Upper lobe of right lung (tissue), 1 donor: ENCODE results near the gene IGF2BP1. TPM values are rescaled to one million over a fixed set of nuclear protein-coding genes. Genes with fewer than 3 reads are reported as not detected.
"Not testable (repeated sequence)": the region's sequence is repeated elsewhere in the genome, so short reads cannot be mapped to it uniquely, and the experiment has no call there.

Experiments used
- ATAC-seq: fragments of 200-7000 bp; cut with Tn5 transposase; one replicate; pipeline ENCODE4 v1.9.1; 2020; ENCODE audit warnings: mild to moderate bottlenecking, moderate library complexity
- DNase-seq: peaks from one replicate; pipeline ENCODE4 v3.0.0-alpha.2; 2020
- H3K27ac ChIP-seq: fragments of 200-600 bp; one replicate; pipeline ENCODE4 v1.8.0; 2022
- H3K27me3 ChIP-seq: fragments of 200-600 bp; one replicate; pipeline ENCODE4 v1.8.0; 2022; ENCODE audit warnings: mild to moderate bottlenecking
- H3K36me3 ChIP-seq: fragments of 200-600 bp; one replicate; pipeline ENCODE4 v1.8.0; 2022
- H3K4me1 ChIP-seq: fragments of 200-600 bp; one replicate; pipeline ENCODE4 v1.8.0; 2022
- H3K4me3 ChIP-seq: fragments of 200-600 bp; one replicate; pipeline ENCODE4 v1.8.0; 2022; ENCODE audit warnings: mild to moderate bottlenecking
- H3K9me3 ChIP-seq: fragments of 200-600 bp; one replicate; pipeline ENCODE4 v1.8.0; 2022
- CTCF ChIP-seq: fragments of 200-600 bp; IDR thresholded peaks from one replicate; pipeline ENCODE4 v1.8.0; 2022; ENCODE audit warnings: antibody characterized with exemption
- intact Hi-C: fragments of 100-400 bp; cut with DNase I; formaldehyde crosslinking; loops from one replicate; pipeline ENCODE4 v1.11.0; 2022
- total RNA-seq: library from RNA; stranded (reverse); fragmentation: NEBNext Ultra II Directional; extraction: Animal tissue kit (Norgen Biotek cat#: 25700); gene quantifications from one replicate; pipeline ENCODE4 v1.2.1, GENCODE V29; 2021
- donor health status: DM: no; HTN: yes; CAD: no; lungs with severe emphysema.

The IGF2BP1 gene
- total RNA-seq, 1 donor from 2014 or later, result not detected

GRCh38 chr17:49035470-49036269, 38.5 kb downstream of the IGF2BP1 start:
- Histone ChIP-seq H3K9me3 (no peaks in the 10 kb centered on the region), H3K27me3 (no peaks in the 10 kb centered on the region), H3K36me3 (no peaks in the 10 kb centered on the region), H3K4me3 (no peak overlapping the region), H3K27ac (no peak overlapping the region), H3K4me1 (no peaks in the 10 kb centered on the region)
- intact Hi-C loops, result loop anchor here (10.0 kb wide), 1 partner anchor 151 kb away; no protein-coding TSS in a partner anchor
- peak; percentile 72 for TF ChIP-seq CTCF
- peak; percentile 66 for ATAC-seq
- DNase-seq, result no peak

GRCh38 chr17:49036270-49036626, 39.1 kb downstream of the IGF2BP1 start:
- TF ChIP-seq CTCF, result no peak
- H3K36me3 ChIP-seq, result no peaks in the 10 kb centered on the region
- H3K4me3 ChIP-seq, result no peak overlapping the region
- no peaks in the 10 kb centered on the region for H3K9me3 ChIP-seq
- no peak for ATAC-seq
- no peak overlapping the region for H3K27ac ChIP-seq
- intact Hi-C loops, result loop anchor here (10.0 kb wide), 1 partner anchor 151 kb away; no protein-coding TSS in a partner anchor
- DNase-seq, result no peak
- peaks cover 5% of the 10 kb centered on the region for H3K27me3 ChIP-seq
- H3K4me1 ChIP-seq, result no peaks in the 10 kb centered on the region

- Histone ChIP-seq H3K9me3 (no peaks in the 10 kb centered on the region), H3K4me3 (no peak overlapping the region), H3K27me3 (peaks cover 5% of the 10 kb centered on the region), H3K36me3 (no peaks in the 10 kb centered on the region), H3K27ac (no peak overlapping the region), H3K4me1 (no peaks in the 10 kb centered on the region)
- no peak for ATAC-seq
- no peak for TF ChIP-seq CTCF
- intact Hi-C loops, result loop anchor here (10.0 kb wide), 1 partner anchor 153 kb away; no protein-coding TSS in a partner anchor
- no peak for DNase-seq
Measured at GRCh38 chr17:49038138-49038537, 41.0 kb downstream of the IGF2BP1 start.

- ATAC-seq (no peak), DNase-seq (no peak)
- Histone ChIP-seq H3K27me3 (peaks cover 5% of the 10 kb centered on the region), H3K4me3 (no peak overlapping the region), H3K27ac (no peak overlapping the region), H3K36me3 (no peaks in the 10 kb centered on the region), H3K4me1 (no peaks in the 10 kb centered on the region), H3K9me3 (no peaks in the 10 kb centered on the region)
- TF ChIP-seq CTCF, result no peak
- intact Hi-C loops, result loop anchor here (10.0 kb wide), 1 partner anchor 154 kb away; no protein-coding TSS in a partner anchor
Measured at GRCh38 chr17:49038544-49038943, 41.4 kb downstream of the IGF2BP1 start.

GRCh38 chr17:49039518-49039917, 42.3 kb downstream of the IGF2BP1 start:
- intact Hi-C loops, result loop anchor here (10.0 kb wide), 1 partner anchor 155 kb away; no protein-coding TSS in a partner anchor
- not testable (repeated sequence) for DNase-seq

GRCh38 chr17:49041527-49041926, 44.3 kb downstream of the IGF2BP1 start:
- Histone ChIP-seq H3K4me3 (no peak overlapping the region), H3K9me3 (no peaks in the 10 kb centered on the region), H3K27me3 (peaks cover 5% of the 10 kb centered on the region), H3K27ac (no peak overlapping the region), H3K36me3 (no peaks in the 10 kb centered on the region), H3K4me1 (no peaks in the 10 kb centered on the region)
- DNase-seq (no peak), ATAC-seq (no peak)
- TF ChIP-seq CTCF, result no peak
- intact Hi-C loops, result no loop called here

More at GRCh38 chr17:49039518-49039917, 42.3 kb downstream of the IGF2BP1 start:
- H3K4me1 ChIP-seq, H3K9me3 ChIP-seq, H3K36me3 ChIP-seq, ATAC-seq, H3K27ac ChIP-seq, H3K4me3 ChIP-seq, H3K27me3 ChIP-seq: not testable (repeated sequence)
